Upper lobe of right lung (tissue), 1 donor: ENCODE data around the gene BEND6. TPM values are rescaled to one million over a fixed set of nuclear protein-coding genes. Genes with fewer than 3 reads are reported as not detected.

ENCODE experiments used
- ATAC-seq: fragments of 200-7000 bp; cut with Tn5 transposase; one replicate; pipeline ENCODE4 v1.9.1; 2020; ENCODE audit warnings: mild to moderate bottlenecking, moderate library complexity
- DNase-seq: peaks from one replicate; pipeline ENCODE4 v3.0.0-alpha.2; 2020
- H3K27ac ChIP-seq: fragments of 200-600 bp; one replicate; pipeline ENCODE4 v1.8.0; 2022
- H3K27me3 ChIP-seq: fragments of 200-600 bp; one replicate; pipeline ENCODE4 v1.8.0; 2022; ENCODE audit warnings: mild to moderate bottlenecking
- H3K36me3 ChIP-seq: fragments of 200-600 bp; one replicate; pipeline ENCODE4 v1.8.0; 2022
- H3K4me1 ChIP-seq: fragments of 200-600 bp; one replicate; pipeline ENCODE4 v1.8.0; 2022
- H3K4me3 ChIP-seq: fragments of 200-600 bp; one replicate; pipeline ENCODE4 v1.8.0; 2022; ENCODE audit warnings: mild to moderate bottlenecking
- H3K9me3 ChIP-seq: fragments of 200-600 bp; one replicate; pipeline ENCODE4 v1.8.0; 2022
- intact Hi-C: fragments of 100-400 bp; cut with DNase I; formaldehyde crosslinking; loops from one replicate; pipeline ENCODE4 v1.11.0; 2022
- total RNA-seq: library from RNA; stranded (reverse); fragmentation: NEBNext Ultra II Directional; extraction: Animal tissue kit (Norgen Biotek cat#: 25700); gene quantifications from one replicate; pipeline ENCODE4 v1.2.1, GENCODE V29; 2021
- TF ChIP-seq, protein P1 (sequence below): fragments of 200-600 bp; IDR thresholded peaks from one replicate; pipeline ENCODE4 v1.8.0; 2022; ENCODE audit warnings: antibody characterized with exemption
- donor health status: DM: no; HTN: yes; CAD: no; lungs with severe emphysema.

Gene BEND6
- total RNA-seq, 1 donor from 2014 or later: 1.2 TPM

GRCh38 chr6:56959094-56959493 is 4.2 kb downstream of the BEND6 start:
- intact Hi-C loops: no loop called here

GRCh38 chr6:56959938-56960337 is 5.0 kb downstream of the BEND6 start:
- intact Hi-C loops: no loop called here
- no peak for ATAC-seq
- H3K4me1 ChIP-seq: no peaks in the 10 kb centered on the region
- H3K9me3 ChIP-seq: no peaks in the 10 kb centered on the region
- no peak overlapping the region for H3K27ac ChIP-seq
- no peaks in the 10 kb centered on the region for H3K27me3 ChIP-seq
- no peaks in the 10 kb centered on the region for H3K36me3 ChIP-seq
- H3K4me3 ChIP-seq: no peak overlapping the region
- TF ChIP-seq, protein P1, sequence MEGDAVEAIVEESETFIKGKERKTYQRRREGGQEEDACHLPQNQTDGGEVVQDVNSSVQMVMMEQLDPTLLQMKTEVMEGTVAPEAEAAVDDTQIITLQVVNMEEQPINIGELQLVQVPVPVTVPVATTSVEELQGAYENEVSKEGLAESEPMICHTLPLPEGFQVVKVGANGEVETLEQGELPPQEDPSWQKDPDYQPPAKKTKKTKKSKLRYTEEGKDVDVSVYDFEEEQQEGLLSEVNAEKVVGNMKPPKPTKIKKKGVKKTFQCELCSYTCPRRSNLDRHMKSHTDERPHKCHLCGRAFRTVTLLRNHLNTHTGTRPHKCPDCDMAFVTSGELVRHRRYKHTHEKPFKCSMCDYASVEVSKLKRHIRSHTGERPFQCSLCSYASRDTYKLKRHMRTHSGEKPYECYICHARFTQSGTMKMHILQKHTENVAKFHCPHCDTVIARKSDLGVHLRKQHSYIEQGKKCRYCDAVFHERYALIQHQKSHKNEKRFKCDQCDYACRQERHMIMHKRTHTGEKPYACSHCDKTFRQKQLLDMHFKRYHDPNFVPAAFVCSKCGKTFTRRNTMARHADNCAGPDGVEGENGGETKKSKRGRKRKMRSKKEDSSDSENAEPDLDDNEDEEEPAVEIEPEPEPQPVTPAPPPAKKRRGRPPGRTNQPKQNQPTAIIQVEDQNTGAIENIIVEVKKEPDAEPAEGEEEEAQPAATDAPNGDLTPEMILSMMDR: no peak
- no peak for DNase-seq

More at GRCh38 chr6:56959094-56959493, 4.2 kb downstream of the BEND6 start:
- Histone ChIP-seq H3K4me3 (no peak overlapping the region), H3K27ac (no peak overlapping the region), H3K27me3 (peaks cover 3% of the 10 kb centered on the region), H3K9me3 (no peaks in the 10 kb centered on the region), H3K36me3 (no peaks in the 10 kb centered on the region), H3K4me1 (peaks cover 2% of the 10 kb centered on the region)
- TF ChIP-seq, protein P1: no peak
- ATAC-seq (no peak), DNase-seq (no peak)

GRCh38 chr6:56961151-56961550 is 6.2 kb downstream of the BEND6 start:
- H3K27me3 ChIP-seq: no peaks in the 10 kb centered on the region
- H3K4me3 ChIP-seq: no peak overlapping the region
- DNase-seq (no peak), ATAC-seq (no peak)
- H3K27ac ChIP-seq: no peak overlapping the region
- H3K9me3 ChIP-seq: no peaks in the 10 kb centered on the region
- no peaks in the 10 kb centered on the region for H3K36me3 ChIP-seq
- no peaks in the 10 kb centered on the region for H3K4me1 ChIP-seq
- TF ChIP-seq, protein P1: no peak
- intact Hi-C loops: no loop called here

DNA sequence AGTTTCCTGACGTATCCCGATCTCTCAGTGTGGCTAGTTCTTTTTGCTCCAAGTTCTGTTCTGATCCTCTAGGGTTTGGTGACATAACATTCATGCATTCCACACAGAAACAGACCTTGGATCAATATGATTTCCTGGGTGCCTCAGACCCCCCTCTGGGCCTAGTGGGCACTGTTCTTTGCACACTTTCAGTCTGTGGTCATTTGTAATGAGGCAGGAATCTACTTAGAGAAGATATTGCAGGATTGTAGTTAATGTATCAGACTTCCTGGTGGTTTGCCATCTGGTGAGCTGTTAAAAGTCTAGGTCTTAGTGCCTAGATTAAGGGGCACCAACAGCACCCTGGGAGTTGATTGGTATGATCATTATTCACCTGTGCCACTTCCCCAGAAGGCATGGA is 7.5 kb downstream of the BEND6 start:
- H3K27ac ChIP-seq: no peak overlapping the region
- H3K9me3 ChIP-seq: no peaks in the 10 kb centered on the region
- no peaks in the 10 kb centered on the region for H3K27me3 ChIP-seq
- H3K4me3 ChIP-seq: no peak overlapping the region
- ATAC-seq: no peak
- no peaks in the 10 kb centered on the region for H3K36me3 ChIP-seq
- intact Hi-C loops: no loop called here
- DNase-seq: no peak
- TF ChIP-seq, protein P1: no peak
- no peaks in the 10 kb centered on the region for H3K4me1 ChIP-seq

GRCh38 chr6:56963043-56963442 is 8.1 kb downstream of the BEND6 start:
- TF ChIP-seq, protein P1: no peak
- DNase-seq (no peak), ATAC-seq (no peak)
- Histone ChIP-seq H3K4me1 (no peaks in the 10 kb centered on the region), H3K27ac (no peak overlapping the region), H3K9me3 (no peaks in the 10 kb centered on the region), H3K4me3 (no peak overlapping the region), H3K36me3 (no peaks in the 10 kb centered on the region), H3K27me3 (no peaks in the 10 kb centered on the region)
- intact Hi-C loops: no loop called here

GRCh38 chr6:56963793-56964192 is 8.9 kb downstream of the BEND6 start:
- no peak for DNase-seq
- intact Hi-C loops: no loop called here
- Histone ChIP-seq H3K27me3 (no peaks in the 10 kb centered on the region), H3K4me1 (no peaks in the 10 kb centered on the region), H3K9me3 (no peaks in the 10 kb centered on the region), H3K4me3 (no peak overlapping the region), H3K36me3 (no peaks in the 10 kb centered on the region), H3K27ac (no peak overlapping the region)
- no peak for ATAC-seq
- TF ChIP-seq, protein P1: no peak
